GM12891 (cell line): ENCODE data around the gene PAPLN. TPM values are rescaled to one million over a fixed set of nuclear protein-coding genes. Genes with fewer than 3 reads are reported as not detected.
"Not testable (repeated sequence)": the region's sequence is repeated elsewhere in the genome, so short reads cannot be mapped to it uniquely, and the experiment has no call there.

ENCODE experiments used
- DNase-seq: peaks from one replicate; pipeline ENCODE4 v3.0.0; 2011; ENCODE audit warnings: low spot score; ENCODE audit not compliant: insufficient read length
- FAIRE-seq: peaks from 2 replicates; lab custom pipeline; 2011; peaks lifted over from hg19 to GRCh38; lab: Jason Lieb, UNC
- PAX5 ChIP-seq: IDR thresholded peaks from 2 replicates; pipeline ENCODE4 v1.6.1; 2011; ENCODE audit warnings: low read length, moderate library complexity, mild to moderate bottlenecking; ENCODE audit not compliant: insufficient read depth, severe bottlenecking
- POLR2A ChIP-seq: IDR thresholded peaks from 2 replicates; pipeline ENCODE4 v1.6.1; 2011; ENCODE audit warnings: low read depth, low read length, control low read depth
- POLR2AphosphoS5 ChIP-seq: IDR thresholded peaks from 2 replicates; pipeline ENCODE4 v1.6.1; 2011; ENCODE audit warnings: low read depth, low read length, control low read depth
- POU2F2 ChIP-seq: IDR thresholded peaks from 2 replicates; pipeline ENCODE4 v1.6.1; 2011; ENCODE audit warnings: low read depth, mild to moderate bottlenecking, control low read depth, low read length, moderate library complexity
- SPI1 ChIP-seq: IDR thresholded peaks from 2 replicates; pipeline ENCODE4 v1.6.1; 2011; ENCODE audit warnings: low read depth, low read length, control low read depth
- TAF1 ChIP-seq: IDR thresholded peaks from 2 replicates; pipeline ENCODE4 v1.6.1; 2011; ENCODE audit warnings: low read depth, low read length, control low read depth
- polyA plus RNA-seq: library from polyadenylated mRNA; unstranded; fragments of >200 nt; gene quantifications from one replicate; pipeline ENCODE4 v1.2.1, GENCODE V29; 2012; ENCODE audit warnings: low read depth, missing spikeins, inconsistent platforms; ENCODE audit not compliant: missing spikeins

Gene PAPLN, protein sequence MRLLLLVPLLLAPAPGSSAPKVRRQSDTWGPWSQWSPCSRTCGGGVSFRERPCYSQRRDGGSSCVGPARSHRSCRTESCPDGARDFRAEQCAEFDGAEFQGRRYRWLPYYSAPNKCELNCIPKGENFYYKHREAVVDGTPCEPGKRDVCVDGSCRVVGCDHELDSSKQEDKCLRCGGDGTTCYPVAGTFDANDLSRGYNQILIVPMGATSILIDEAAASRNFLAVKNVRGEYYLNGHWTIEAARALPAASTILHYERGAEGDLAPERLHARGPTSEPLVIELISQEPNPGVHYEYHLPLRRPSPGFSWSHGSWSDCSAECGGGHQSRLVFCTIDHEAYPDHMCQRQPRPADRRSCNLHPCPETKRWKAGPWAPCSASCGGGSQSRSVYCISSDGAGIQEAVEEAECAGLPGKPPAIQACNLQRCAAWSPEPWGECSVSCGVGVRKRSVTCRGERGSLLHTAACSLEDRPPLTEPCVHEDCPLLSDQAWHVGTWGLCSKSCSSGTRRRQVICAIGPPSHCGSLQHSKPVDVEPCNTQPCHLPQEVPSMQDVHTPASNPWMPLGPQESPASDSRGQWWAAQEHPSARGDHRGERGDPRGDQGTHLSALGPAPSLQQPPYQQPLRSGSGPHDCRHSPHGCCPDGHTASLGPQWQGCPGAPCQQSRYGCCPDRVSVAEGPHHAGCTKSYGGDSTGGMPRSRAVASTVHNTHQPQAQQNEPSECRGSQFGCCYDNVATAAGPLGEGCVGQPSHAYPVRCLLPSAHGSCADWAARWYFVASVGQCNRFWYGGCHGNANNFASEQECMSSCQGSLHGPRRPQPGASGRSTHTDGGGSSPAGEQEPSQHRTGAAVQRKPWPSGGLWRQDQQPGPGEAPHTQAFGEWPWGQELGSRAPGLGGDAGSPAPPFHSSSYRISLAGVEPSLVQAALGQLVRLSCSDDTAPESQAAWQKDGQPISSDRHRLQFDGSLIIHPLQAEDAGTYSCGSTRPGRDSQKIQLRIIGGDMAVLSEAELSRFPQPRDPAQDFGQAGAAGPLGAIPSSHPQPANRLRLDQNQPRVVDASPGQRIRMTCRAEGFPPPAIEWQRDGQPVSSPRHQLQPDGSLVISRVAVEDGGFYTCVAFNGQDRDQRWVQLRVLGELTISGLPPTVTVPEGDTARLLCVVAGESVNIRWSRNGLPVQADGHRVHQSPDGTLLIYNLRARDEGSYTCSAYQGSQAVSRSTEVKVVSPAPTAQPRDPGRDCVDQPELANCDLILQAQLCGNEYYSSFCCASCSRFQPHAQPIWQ
- 10.5 TPM for polyA plus RNA-seq

DNA sequence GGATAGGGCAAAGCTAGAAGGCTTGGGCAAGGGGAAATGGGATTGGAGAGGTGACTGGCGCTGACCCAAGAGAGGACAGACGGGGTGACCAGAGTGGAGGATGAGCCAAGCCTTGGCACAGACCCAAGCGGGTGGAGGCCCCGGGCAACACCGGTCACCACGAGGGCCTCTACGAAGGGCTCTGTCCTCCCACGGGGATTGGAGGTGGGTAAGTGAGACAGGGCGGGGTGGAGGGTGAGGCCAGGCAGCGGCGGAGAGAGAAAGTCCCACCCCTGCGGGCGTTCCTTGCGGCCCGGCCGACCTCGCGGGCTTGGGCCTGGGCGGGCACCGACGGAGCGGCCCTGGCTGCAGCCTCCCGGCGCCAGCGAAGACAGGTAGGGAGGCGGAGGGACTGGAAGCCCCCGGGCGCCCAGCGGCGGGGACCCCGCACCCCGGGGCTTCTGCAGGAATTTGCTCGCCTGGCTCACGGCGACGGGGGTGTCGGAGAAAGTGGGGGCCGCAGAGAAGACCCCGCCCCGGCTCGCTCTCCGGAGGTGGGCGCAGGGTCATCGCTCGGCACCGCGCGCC is at the start of gene PAPLN:
Gene PAPLN, plus strand, starts transcription at position 288 of the 567 bp plus-strand sequence. CDS start 2,273 bp downstream, outside the sequence.
- FAIRE-seq: peak; percentile 63
- DNase-seq: no peak

DNA sequence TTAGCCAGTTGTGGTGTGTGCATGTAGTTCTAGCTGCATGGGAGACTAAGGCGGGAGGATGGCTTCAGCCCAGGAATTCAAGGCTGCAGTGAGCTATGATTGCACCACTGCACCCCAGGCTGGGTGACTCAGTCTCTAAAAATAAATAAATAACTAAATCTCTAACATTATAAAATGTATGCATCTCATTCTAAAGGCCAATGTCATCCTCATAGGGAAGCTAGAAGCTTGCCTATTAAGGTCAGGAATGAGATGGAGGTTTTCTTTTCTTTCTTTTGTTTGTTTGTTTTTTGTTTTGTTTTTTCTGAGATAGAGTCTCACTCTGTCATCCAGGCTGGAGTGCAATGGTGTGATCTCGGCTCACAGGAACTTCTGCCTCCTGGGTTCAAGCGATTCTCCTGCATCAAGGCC is 48.8 kb upstream of the PAPLN start:
- FAIRE-seq: no peak

More for the DNA sequence above, at the start of gene PAPLN:
- TF ChIP-seq POU2F2: no peak
- TF ChIP-seq POLR2AphosphoS5: no peak

DNA sequence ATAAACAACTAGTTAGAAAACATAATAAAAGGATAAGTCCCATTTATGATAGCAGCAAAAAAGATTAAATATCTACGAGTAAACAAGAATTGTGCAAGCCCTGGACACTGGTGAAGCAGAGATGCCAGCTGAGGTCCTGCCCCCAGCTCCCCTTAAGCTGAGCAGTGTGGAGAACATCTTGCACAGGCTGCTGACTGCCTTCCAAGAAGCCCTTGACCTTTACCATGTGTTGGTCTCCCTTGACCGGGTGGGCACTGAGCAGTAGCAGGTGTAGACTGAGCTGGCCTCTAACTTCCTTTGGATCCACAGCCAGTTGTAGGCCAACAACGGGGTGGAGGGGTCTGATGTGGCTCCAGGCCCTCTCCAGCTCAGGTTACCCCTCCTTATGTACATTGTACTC is 47.7 kb upstream of the PAPLN start:
- DNase-seq: no peak
- TF ChIP-seq POLR2A (no peak), PAX5 (no peak), POU2F2 (no peak), TAF1 (no peak), POLR2AphosphoS5 (no peak), SPI1 (no peak)
- FAIRE-seq: no peak

More for the DNA sequence above, 48.8 kb upstream of the PAPLN start:
- DNase-seq: no peak
- TF ChIP-seq PAX5: no peak
- no peak for TF ChIP-seq SPI1
- no peak for TF ChIP-seq POLR2A
- TF ChIP-seq POLR2AphosphoS5: no peak
- TF ChIP-seq TAF1: no peak
- no peak for TF ChIP-seq POU2F2

DNA sequence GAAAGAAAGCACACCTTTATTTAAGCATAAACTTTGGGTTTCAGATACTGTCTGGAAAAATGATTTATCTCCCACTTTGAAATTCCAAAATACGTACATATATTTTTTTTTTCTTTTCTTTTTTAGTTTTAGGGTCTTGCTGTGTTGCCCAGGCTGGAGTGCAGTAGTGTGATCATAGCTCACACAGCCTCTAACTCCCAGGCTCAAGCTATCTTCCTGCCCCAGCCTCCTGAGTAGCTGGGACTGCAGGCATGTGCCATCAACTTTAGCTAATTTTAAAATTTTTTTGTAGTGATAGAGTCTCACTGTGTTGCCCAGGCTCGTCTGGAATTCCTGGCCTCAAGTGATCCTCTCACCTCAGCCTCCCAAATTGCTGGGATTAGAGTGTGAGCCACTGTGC is 45.9 kb upstream of the PAPLN start:
- FAIRE-seq (no peak), DNase-seq (no peak)
- TF ChIP-seq TAF1 (no peak), POLR2AphosphoS5 (no peak)

DNA sequence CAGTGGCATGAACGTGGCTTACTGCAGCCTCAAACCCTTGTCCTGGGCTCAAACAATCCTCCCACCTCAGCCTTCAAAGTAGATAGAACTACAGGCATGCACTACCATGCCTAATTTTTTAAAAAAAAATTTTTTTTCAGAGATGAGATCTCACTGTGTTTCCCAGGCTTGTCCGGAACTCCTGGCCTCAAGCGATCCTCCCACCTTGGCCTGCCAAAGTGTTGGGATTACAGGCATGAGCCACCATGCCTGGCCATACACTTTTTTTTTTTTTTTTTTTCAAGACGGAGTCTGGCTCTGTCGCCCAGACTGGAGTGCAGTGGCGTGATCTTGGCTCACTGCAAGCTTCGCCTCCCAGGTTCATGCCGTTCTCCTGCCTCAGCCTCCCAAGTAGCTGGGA is 43.0 kb upstream of the PAPLN start:
- not testable (repeated sequence) for FAIRE-seq, DNase-seq

DNA sequence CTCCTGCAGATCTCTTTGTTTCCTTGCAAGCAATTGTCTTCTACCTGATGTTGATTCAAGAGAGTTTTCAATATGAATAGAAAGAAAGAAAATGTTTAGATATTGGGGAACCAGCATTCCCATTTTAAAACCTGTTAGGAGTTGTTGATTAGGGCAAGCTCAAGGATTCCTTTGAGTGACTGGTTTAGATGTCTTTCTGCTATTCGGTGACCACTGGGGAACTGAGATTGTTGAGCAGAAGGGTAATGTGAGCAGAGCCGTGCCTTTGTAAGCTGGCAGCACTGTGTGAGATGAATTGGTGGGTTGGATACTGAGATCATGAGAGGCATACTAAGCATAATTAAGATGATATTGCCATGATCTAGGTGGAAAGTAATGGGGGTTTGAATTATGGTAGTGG is 39.1 kb upstream of the PAPLN start:
- no peak for FAIRE-seq
- no peak for DNase-seq
- no peak for TF ChIP-seq PAX5
- no peak for TF ChIP-seq SPI1
- no peak for TF ChIP-seq TAF1

DNA sequence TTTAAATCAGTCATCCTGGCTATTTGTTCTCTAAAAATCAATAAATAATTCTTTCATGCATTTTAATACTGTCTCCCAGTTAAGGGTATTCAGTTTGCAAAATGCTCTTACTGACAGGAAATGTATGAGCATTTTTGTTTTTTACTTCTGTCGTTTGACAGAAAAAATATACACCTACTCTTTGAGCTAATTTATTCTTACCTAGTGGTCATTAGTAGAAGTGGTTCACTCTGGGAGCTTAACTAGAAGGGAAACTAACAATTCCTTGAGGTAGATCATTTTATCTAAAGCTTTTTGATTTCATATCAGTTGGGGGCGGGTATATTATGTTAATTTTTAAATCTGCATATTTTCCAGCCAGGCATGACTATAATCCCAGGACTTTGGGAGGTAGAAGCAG is 33.8 kb upstream of the PAPLN start:
- DNase-seq: no peak
- FAIRE-seq: no peak
- TF ChIP-seq POLR2AphosphoS5 (no peak), SPI1 (no peak), POLR2A (no peak), POU2F2 (no peak), PAX5 (no peak), TAF1 (no peak)

DNA sequence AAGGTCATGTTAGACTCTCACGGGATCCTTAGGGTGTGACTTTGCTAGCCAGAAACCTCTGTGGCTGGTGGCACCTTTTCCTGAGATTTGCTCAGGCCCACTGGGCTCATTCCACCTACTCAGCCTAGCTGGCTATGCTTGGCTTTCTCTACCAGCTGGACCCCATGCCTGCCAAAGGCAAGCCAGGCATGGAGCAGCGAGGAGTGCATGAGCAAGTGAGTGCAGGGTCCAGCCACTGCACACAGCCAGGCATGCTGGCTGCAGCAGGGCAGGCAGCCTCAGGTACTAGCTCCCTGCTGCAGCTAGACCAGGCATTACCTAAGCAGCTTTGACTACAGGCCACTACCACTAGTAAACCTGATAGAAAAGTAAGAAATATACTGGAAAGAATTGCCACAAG is 29.7 kb upstream of the PAPLN start:
- DNase-seq (no peak), FAIRE-seq (no peak)
- TF ChIP-seq SPI1 (no peak), POLR2A (no peak), PAX5 (no peak), TAF1 (no peak), POU2F2 (no peak), POLR2AphosphoS5 (no peak)

DNA sequence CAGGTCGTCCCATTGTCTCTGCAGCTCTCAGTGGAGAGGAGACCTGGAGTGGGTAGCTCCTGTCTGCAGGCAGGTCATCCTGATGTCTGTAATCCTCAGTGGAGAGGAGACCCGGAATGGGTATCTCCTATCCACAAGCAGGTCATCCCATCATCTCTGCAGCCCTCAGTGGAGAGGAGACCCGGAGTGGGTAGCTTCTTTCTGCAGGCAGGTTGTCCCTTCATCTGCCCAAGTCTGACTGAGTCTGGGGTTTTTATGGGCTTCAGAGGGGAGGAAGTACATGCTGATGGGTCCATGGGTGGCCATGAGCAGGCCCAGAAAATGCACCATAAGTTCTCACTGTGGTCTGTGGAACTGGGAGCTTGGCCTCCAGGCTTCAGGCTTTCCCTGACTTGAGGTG is 28.9 kb upstream of the PAPLN start:
- FAIRE-seq: no peak
- DNase-seq: no peak
- TF ChIP-seq SPI1: no peak
- no peak for TF ChIP-seq POLR2AphosphoS5
- no peak for TF ChIP-seq TAF1
- no peak for TF ChIP-seq PAX5
- TF ChIP-seq POLR2A: no peak
- TF ChIP-seq POU2F2: no peak
